KOPT-K1 (cell line): ENCODE results near the gene GP1BB.
"Not testable (repeated sequence)": the region's sequence is repeated elsewhere in the genome, so short reads cannot be mapped to it uniquely, and the experiment has no call there.

Experiments used
- H3K27ac ChIP-seq: fragments of 200-600 bp; sonication (generic); 2 replicates; pipeline ENCODE4 v1.5.1; 2016; ENCODE audit warnings: antibody characterized with exemption, mild to moderate bottlenecking, low read depth, low read length; ENCODE audit not compliant: poor library complexity, severe bottlenecking
- H3K36me3 ChIP-seq: fragments of 200-600 bp; sonication (generic); 2 replicates; pipeline ENCODE4 v1.5.1; 2017; ENCODE audit warnings: antibody characterized with exemption, mild to moderate bottlenecking, low read length, moderate library complexity; ENCODE audit not compliant: insufficient read depth
- H3K9me3 ChIP-seq: fragments of 200-600 bp; sonication (generic); 2 replicates; pipeline ENCODE4 v1.5.1; 2017; ENCODE audit warnings: antibody characterized with exemption, low read length, mild to moderate bottlenecking; ENCODE audit not compliant: insufficient read depth, poor library complexity, severe bottlenecking

Gene GP1BB

DNA sequence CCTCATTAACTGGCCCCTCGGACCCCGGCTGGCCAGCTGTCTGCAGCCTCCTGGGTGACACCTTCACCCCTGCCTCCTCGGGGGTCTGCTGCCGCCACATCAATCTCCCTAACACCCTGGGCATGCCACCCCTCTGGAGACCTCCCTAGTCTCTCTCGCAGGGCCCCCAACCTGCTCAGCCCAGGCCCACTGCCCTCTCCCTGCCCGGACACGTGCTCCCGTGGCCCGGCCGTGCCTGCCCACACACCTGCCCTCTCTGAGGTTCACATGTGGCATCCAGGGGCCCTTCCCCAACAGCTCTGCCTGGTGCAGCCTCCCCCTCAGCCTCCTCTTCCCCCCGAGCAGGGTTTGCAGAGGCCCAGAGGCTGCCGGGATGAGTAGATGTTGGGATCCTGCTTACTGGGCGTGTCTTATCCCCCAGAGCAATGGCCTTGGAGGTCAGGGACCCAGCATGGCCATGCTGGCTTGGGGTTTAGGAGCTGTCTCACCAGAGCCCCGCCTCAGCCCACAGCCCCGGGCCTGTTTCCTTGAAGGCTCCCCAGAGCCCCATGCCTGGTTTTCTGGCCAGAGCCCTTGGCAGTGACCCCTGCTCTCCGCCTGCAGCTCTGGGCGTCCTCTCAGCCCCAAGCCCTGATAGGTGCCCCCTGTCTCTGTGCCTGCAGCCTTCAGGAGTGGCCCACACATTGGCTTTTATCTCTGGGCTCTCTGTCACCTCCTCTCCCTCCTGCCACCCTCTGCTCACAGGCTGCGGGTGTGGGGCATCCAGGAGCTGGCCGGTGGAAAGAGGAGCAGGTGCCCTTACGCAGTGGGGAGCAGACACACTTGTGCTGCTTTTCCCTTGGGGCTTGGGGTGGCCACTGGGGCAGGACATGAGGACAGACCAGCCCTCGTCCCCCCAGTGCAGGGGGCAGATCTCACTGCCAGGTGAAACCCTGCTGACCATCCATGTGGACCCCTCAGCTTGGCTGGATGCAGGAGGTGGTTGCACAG lies 34.7 kb upstream of the GP1BB start:
- Histone ChIP-seq H3K36me3 (no peaks in the 10 kb centered on the region), H3K27ac (no peak overlapping the region), H3K9me3 (no peaks in the 10 kb centered on the region)

DNA sequence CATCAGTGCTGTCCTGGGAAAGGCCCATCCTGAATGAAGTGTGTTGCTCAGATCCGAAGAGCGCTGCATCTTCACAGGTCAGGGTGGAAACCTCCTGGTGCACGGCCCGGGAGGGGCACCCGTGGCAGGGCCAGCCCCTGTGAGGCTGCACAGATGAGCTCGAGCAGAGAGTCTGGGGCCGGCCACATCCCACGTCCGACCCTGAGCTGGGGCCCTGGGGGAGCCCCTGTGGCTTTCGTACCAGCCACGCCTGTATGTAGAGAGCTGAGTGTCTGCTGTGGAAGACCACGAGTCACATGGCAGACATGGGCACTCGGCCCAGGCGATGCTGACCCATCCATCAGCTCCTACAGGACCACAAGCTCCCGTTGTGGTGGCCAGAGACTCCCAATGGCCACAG lies 33.9 kb upstream of the GP1BB start:
- Histone ChIP-seq H3K36me3 (no peaks in the 10 kb centered on the region), H3K27ac (no peak overlapping the region)

DNA sequence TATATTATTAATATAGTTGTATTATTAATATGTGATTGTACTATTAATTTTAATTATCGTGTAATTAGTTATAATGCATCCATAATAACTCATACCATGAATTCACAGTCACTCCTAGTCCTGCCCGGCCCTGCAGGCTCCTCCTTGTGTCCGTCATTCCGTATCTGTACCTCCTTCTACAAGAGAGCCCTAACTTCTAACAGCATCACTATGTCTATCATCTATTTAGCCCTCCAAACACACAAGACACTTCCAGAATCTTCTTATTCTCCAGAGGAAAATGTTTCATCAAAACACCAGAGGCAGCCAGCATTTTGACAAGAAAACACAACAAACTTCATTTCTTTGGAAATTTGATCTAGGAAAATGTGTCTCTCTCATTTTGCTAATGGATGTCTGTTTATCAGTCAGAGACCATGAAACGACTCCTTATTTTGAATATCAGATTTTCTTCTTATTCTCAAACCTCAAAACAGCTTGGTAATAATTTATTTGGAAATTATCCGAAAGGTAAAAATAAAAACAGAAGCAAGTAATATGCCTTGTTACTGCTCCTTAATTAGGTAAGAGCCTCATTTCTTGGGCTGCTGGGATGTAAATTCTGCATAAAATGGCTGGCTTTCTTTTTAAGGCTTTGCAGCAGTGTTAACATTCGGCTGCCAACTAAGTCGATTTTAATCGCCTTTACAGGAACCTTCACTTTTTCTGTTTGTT lies 32.2 kb upstream of the GP1BB start:
- no peaks in the 10 kb centered on the region for H3K9me3 ChIP-seq
- H3K36me3 ChIP-seq = no peaks in the 10 kb centered on the region
- no peak overlapping the region for H3K27ac ChIP-seq

More for the DNA sequence above, 33.9 kb upstream of the GP1BB start:
- H3K9me3 ChIP-seq = no peaks in the 10 kb centered on the region

DNA sequence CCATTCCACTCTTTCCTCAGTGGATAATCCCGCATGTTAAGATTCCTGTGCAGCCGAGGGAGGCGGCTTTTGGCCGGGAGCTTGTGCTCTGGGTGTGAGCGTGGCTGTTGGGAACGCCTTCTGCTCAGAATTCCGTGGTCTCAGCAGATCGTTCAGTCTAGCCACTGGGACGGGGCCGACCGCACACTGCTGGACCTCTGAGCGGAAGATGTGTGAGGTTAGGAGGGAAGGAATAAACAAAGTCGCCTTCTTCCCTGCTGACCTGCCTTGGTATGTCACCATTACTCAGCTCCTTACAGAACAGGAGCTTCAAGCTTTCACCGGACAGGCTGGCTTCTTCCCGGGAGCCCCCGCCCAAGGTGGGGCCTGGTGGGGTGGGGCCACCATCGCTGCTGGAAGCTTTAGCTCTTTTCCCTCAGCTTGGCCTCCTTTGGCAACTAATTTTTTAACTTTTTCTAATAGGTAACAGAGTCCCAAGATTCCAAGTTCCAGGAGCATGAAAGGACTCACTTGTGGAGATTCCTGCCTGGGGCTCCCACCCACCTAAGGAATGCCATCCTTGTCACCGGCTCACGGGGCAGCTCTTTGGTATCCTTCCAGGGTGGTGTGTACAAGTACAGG lies 31.5 kb upstream of the GP1BB start:
- Histone ChIP-seq H3K27ac (no peak overlapping the region), H3K9me3 (no peaks in the 10 kb centered on the region), H3K36me3 (no peaks in the 10 kb centered on the region)

DNA sequence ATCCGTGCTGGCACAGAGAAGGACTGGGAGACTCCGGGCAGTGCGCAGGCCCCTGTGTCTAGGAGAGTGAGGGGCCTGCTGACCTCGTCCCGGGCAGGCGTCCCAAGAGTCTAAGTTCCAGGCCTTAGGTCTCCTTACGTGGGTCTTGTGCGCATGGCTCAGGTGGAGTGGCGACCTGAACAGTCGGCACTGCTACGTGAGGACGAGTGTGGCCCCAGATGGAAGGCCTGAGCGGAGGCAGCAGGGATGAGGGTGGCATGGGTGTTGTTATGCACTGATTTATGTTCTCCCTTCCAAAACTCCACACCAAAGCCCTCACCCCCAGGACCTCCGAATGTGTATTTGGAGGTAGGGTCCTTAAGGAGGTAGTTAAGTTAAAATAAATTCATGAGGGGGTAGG lies 29.8 kb upstream of the GP1BB start:
- no peaks in the 10 kb centered on the region for H3K36me3 ChIP-seq
- H3K9me3 ChIP-seq = no peaks in the 10 kb centered on the region
- H3K27ac ChIP-seq = no peak overlapping the region

DNA sequence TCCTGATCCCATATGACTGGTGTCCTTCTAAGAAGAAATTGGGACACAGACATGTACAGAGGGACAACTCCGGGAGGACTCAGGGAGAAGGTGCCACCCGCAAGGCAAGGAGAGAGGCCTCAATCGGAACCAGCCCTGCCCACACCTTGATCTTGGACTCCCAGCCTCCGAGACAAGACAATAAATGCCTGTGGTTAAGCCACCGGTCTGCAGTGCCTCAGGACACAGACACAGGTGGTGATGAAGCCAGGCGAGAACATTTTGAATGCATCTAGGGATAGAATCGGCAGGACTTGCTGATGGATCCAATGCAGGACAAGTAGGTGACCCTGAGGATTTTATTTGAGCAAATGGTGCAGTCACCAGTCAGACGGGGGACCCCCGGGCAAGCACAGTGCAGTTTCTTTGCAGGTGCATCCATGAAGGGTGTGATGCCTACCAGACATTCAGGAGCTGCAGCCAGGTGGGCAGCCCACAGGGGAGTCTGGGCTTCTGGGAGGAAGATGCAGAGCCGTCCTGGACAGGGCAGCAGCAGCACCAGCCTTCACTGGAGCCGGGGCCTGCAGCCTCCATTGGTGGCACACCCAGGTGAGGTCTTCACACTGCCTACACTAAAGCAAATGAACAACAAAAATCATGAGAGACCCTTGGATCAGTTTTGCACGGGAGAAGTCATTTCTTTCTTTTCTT lies 29.2 kb upstream of the GP1BB start:
- H3K9me3 ChIP-seq = no peaks in the 10 kb centered on the region
- H3K27ac ChIP-seq = no peak overlapping the region
- no peaks in the 10 kb centered on the region for H3K36me3 ChIP-seq

DNA sequence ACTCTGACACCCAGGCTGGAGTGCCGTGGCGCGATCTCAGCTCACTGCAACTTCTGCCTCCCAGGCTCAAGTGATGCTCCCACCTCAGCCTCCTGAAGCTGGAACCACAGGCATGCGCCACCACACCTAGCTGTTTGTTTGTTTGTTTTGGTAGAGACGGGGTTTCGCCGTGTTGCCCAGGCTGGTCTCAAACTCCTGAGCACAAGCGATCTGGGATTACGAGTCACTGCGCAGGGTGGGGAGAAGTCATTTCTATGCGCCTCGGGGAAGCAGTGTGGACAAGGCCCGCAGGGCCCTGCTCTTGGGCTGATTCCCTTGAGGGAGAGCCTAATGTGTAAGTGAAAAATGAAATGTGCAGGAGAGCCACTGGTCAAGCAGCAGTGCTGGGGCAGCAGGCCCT lies 28.6 kb upstream of the GP1BB start:
- Histone ChIP-seq H3K36me3 (no peaks in the 10 kb centered on the region), H3K27ac (no peak overlapping the region), H3K9me3 (no peaks in the 10 kb centered on the region)

DNA sequence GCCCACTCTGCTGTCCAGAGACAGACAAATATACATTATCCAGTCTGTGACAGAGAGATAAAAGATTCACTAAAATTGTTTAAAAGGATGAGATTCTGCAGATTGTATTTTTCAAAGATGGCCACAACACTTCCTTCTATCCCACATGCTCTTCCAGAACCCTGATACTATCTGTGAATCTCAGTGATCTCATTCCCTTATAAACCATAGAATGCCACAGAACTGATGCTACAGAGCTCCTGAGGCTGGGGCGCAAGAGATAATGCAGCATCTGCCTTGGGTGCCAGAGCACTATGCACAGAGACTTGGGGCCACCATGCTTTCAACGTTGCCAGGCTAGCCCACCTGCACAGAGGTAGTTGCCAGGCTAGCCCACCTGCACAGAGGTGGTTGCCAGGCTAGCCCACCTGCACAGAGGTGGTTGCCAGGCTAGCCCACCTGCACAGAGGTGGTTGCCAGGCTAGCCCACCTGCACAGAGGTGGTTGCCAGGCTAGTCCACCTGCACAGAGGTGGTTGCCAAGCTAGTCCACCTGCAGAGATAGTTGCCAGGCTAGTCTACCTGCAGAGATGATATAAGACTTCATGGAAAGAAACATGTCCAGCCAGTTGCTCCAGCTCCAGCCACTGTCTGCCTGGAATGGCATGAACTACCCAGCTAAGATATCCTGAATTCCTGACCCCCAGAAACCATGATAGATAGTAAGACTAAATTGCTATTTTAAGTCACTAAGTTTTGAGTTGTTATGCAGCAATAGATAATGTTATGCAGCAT lies 26.6 kb upstream of the GP1BB start:
- Histone ChIP-seq H3K9me3 (no peaks in the 10 kb centered on the region), H3K36me3 (no peaks in the 10 kb centered on the region), H3K27ac (no peak overlapping the region)

DNA sequence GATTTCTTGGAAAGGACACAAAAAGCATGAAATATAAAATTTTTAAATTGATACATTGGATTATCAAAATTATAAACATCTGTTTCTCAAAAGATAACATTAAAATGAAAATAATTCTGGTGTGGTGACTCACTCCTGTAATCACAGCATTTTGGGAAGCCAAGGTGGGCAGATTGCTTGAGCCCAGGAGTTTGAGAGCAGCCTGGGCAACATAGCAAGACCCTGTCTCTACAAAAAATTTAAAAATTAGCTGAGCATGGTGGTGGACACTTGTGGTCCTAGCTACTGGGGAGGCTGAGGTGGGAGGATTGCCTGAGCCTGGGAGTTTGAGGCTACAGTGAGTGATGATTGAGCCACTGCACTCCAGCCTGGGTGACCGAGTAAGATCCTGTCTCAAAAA lies 25.5 kb upstream of the GP1BB start:
- not testable (repeated sequence) for H3K9me3 ChIP-seq, H3K36me3 ChIP-seq, H3K27ac ChIP-seq

DNA sequence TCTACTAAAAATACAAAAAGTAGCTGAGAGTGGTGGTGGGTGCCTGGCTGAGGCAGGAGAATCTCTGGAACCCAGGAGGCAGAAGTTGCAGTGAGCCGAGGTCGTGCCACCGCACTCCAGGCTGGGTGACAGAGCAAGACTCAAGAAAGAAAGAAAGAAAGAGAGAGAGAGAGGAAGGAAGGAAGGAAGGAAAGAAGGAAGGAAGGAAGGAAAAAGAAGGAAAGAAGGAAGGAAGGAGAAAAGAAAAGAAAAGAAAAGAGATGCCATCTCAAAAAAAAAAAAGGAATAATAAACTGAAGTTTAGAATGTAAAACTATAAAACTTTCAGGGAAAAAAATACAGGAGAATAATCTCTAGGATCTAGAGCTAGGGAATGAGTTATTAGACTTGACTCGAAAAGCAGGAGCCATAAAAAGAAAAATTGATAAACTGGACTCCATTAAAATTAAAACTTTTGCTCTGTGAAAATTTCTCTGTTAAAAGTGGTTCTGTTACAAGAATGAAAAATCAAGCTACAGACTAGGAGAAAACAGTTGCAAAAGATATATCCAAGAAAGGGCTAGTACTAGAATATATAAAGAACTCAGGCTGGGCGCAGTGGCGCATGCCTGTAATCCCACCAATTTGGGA lies 22.4 kb upstream of the GP1BB start:
- Histone ChIP-seq H3K9me3 (no peaks in the 10 kb centered on the region), H3K27ac (no peak overlapping the region), H3K36me3 (no peaks in the 10 kb centered on the region)

DNA sequence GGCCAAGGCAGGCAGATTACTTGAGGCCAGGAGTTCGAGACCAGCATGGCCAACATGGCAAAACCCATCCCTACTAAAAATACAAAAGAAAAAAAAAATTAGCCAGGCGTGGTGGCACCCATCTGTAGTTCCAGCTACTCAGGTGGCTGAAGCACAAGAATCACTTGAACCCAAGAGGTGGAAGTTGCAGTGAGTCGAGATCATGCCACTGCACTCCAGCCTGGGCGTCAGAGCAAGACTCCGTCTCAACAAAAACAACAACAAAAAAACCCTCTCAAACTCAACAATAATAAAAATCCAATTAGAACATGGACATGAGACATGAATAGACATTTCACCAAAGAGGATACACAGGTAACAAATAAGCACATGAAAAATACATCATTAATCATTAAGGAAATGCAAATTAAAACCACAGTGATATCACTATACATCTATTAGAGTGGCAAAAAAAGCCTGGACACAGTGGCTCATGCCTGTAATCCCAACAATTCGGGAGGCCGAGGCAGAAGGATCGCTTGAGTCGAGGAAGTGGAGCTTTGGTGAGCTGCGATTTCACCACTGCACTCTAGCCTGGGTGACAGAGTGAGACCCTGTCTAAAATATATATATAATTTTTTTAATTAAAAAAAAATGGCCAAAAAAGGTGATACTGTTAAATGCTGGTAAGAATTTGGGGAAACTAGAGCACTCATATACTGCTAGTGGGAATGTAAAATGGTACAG lies 21.8 kb upstream of the GP1BB start:
- no peaks in the 10 kb centered on the region for H3K36me3 ChIP-seq
- no peak overlapping the region for H3K27ac ChIP-seq
- no peaks in the 10 kb centered on the region for H3K9me3 ChIP-seq

DNA sequence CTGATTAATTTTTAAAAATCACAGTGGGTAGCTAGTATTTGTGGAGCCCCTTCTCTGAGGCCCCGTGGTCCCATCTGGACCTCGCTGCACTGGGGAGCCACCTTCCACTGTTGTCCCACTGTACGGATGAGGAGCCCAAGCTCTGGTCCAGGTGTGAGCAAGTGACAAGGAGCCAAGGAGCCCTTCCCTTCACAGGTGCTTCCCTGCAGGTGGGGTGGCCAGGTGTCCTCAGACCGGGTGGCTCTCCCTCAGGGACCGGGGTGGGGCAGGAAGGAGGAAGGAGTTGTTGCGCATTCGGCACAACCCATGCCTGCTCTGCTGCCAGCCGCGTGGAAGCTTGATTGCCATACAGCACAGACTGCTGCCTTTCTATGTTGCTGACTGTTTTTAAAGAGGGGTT lies 19.5 kb upstream of the GP1BB start:
- H3K9me3 ChIP-seq = no peaks in the 10 kb centered on the region
- H3K27ac ChIP-seq = no peak overlapping the region
- H3K36me3 ChIP-seq = no peaks in the 10 kb centered on the region

DNA sequence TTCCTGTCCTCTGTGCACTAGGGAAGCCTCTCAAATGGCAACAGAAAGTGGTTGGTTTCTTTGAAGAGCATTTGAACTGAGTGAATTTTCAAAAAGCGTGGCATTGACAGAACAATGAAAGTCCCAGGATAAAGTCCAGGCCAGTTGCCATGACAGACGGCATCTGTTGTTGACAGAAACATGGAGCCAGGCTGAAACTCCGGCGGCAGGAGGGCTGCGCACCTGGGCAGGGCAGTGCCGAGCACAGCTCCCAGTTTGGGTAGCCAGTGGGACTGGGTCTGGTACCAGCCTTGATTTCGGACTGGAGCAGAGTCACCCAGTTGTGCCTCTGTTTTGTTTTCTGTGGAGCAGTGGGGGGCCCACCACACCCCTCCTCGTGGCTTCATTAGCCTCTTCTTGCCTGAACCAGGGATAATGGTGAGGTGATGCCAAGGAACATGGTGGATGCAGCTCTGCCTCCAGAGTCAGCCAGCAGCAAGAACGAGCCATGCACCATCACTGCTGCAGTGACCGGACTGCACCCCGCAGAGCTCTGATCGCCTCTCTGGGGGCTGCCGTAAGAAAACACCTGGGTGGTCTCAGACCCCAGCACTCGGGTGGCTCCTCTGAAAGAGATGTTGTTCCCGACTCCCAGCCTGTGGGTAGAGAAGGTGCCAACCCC lies 18.9 kb upstream of the GP1BB start:
- Histone ChIP-seq H3K9me3 (no peaks in the 10 kb centered on the region), H3K27ac (no peak overlapping the region), H3K36me3 (no peaks in the 10 kb centered on the region)
